Anterior cingulate cortex (tissue), 58 donors: ENCODE data around the gene LRRC4C.
A peak's percentile ranks its signal among the peaks of the same experiment; 100 is the strongest.
"Not testable (repeated sequence)": the region's sequence is repeated elsewhere in the genome, so short reads cannot be mapped to it uniquely, and the experiment has no call there.

Experiments used
- DNase-seq, 58 donors: peaks; one replicate each; lab custom pipeline; 2025; lab: John Stamatoyannopoulos, UW

LRRC4C gene

DNA sequence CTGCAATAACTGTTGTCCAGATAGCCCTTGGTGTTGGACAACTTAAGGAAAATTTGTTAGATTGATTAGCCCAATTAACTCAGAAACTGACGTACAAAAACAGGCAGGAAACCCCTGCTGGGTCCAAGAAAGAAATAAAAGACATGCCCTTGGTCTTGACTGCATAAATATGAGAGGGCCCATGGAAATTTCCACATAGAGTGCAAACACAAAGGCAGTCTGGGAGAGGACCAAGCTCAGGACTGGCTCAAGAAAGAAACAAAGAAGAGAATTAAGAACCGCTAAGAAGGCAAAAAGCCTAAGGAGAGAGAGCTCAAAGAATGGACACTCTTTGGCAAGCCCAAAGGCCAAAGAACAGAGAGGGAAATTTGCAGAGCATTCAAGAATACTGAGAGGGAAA lies 1243.9 kb downstream of the LRRC4C start:
- DNase-seq = peak in 8 of 58 donors; percentile 9 to 53 (median 22)

DNA sequence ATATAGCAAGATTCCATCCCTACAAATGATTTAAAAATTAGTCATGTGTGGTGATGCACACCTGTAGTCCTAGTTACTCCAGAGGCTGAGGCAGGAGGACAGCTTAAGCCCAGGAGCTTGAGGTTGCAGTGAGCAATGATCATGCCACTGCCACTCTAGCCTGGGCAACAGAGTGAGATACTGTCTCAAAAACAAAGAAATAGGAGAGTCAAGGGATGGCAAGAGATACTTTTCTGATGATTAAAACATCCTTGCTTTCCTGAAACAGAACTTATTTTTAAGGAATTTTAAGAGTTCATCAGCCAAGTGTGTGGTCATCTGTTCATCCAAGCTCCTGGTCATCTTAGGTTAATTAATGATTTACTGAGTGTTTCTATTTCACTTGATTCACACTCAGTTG lies 1252.0 kb downstream of the LRRC4C start:
- no peak for DNase-seq

DNA sequence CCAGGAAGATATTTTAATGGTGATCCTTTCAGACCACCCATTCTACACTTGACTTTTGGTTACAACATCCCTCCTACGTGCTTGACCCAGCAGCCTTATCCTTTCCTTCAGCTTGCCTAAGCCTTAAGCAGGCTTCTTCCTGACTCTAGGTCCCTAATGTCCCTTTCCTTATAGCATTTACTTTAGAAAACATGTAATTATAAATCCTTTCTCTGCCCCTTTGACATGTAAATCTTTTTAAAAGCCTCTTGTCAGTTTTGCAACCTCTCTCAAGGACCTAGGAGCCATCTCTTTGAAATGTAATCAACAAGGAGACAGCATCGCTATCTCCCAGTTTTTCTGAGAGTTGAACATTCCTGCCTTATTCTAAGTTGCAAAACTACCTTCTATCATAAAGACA lies 1255.2 kb downstream of the LRRC4C start:
- no peak for DNase-seq

DNA sequence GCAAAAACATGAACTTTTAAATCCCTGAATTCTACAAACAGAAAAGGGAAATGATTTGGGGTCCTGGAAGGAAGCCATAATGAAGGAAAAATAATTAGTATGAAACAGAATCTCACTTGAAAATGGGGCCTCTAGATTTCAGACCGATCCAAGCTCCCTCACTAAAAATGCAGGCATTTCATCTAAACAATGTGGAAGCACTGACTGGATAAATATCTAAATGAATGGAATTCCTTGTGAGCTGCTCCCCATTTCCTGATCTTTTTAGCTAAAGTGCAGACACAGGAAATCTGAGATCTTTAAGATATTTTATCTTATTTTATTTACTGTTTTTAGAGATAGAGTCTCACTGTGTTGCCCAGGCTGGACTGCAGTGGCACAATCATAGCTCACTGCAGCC lies 1255.8 kb downstream of the LRRC4C start:
- DNase-seq = no peak

DNA sequence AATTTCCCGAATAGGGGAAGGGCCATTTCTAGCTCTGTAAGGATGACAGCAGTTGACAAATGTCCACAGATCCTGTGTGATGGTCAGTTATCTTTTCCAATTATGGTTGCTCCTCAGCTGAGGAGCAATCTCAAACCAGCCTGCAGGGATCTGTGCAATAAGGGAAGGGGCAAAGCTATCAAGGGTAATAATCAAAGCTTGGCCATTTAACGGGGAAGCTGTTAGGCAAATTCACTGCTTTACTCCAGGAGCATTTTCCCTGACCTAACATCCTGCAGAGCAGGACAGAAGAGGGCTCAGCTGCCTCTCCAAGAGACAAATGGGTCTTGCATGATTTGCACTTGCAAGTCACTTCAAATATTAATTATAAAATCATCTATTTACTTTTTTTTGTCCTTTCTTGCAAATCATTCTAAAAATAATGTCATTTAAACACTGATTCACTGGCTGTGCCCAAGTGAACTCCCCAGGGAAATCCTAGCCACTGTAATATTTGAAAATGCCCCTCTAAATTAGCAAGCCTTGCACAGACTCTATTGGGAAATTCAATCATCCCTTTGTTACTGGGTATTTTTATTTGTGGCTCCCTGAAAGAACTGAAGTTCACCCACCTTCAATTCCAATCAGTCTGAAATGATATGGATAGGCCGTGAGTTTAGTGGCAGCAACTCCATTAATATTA lies 1256.7 kb downstream of the LRRC4C start:
- no peak for DNase-seq

DNA sequence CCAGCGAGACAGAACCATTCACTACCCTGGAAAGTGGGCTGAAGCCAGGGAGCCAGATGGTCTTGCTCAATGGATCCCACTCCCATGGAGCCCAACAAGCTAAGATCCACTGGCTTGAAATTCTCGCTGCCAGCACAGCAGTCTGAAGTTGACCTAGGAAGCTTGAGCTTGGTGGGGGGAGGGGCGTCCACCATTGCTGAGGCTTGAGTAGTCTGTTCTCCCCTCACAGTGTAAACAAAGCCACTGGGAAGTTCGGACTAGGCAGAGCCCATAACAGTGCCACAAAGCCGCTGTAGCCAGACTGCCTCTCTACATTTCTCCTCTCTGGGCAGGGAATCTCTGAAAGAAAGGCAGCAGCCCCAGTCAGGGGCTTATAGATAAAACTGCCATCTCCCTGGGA lies 1266.9 kb downstream of the LRRC4C start:
- not testable (repeated sequence) for DNase-seq

DNA sequence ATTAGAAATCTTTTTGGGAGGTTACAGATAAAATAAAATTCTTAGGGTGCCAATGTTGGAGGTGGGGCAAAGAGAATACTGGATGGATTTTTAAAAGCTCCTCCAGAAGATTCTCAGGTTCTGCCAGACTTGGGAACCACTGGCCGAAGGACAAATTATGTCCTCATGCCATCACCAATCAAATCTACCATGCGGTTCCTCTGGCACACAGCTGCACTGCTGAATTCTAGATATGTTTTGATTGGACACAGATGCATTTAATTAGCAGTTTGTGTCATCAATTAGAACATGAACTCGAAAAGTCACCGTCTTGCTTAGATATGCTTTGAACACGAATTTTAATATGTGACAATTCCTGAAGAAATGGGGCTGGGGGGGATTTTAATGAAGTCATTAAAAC lies 1269.2 kb downstream of the LRRC4C start:
- no peak for DNase-seq

DNA sequence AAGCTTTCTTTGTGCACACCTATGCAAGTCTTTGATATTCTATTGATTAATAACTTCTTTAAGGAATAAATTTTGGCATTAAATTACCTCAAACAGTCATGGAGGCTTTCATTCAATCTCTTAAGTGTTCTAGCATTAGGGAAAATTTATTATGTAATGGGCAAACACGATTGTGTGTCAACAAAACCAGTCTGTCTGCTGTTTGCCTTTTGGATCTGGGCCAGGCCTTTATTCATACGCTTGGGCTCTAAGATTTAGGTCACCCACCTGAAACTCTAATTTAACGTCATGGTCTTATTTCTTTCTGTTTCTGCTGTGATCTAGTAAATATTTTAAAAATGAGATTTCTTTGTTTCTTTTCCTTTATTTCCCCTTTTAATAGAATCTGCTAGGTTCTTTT lies 1270.6 kb downstream of the LRRC4C start:
- peak in 1 of 58 donors; percentile 34 for DNase-seq

DNA sequence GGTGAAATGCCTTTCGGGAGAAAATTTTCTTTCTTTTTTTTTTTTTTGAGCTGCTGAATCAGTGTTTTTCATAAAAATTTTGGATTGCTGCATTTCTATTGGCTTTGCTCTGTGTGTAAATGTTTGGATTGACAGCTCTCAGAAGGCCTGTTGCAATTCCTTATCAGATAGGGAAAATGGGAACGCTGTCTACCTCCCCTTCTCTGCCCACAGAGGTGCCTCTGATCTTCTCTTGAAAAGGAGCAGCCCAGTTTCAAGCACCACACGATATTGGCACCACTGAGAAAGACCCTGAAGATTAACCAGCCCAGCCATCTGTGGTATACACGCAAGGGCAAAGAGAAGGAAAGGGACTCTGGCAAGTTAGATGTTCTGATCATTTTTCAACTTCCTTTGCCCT lies 1272.2 kb downstream of the LRRC4C start:
- no peak for DNase-seq

DNA sequence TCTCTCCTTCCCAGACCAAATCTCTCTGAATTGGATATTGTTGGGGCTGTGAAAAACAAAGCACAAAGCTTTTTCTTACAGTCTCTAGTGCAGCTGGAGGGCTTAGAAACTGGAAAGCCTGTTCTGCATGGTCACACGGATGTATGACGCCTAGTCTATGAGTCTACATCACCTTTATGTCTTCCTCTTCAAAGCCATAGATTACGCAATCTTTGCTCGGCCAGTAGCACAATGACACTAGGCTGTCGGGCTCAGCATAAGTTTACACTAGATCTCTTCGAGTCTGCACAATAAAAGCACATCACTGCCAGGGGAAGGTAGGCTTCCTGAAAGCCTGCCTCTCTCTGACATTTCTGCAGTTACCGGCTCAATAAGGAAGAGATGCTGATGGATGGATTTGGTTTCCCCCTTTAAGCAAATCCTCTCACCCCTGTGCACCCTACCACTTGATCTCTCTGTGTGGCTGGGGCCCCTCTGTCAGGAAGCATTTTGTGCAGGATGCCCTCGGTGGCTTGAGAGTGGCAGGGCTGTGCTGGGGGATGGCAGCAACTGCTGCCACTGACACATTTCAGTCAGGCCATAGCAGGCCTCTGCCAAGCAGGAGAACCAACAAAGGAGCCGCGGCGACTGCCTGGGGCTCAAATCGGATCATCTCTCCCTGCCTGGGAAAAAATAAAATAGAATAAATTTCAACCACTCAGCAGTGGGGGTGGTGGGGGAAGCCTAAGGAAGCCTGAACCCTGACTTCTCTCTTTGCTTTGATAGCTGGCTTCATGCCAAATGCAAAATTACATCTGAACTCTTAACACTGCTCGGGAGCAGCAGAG lies 1272.8 kb downstream of the LRRC4C start:
- DNase-seq = peak in 38 of 58 donors; percentile 6 to 89 (median 46)

DNA sequence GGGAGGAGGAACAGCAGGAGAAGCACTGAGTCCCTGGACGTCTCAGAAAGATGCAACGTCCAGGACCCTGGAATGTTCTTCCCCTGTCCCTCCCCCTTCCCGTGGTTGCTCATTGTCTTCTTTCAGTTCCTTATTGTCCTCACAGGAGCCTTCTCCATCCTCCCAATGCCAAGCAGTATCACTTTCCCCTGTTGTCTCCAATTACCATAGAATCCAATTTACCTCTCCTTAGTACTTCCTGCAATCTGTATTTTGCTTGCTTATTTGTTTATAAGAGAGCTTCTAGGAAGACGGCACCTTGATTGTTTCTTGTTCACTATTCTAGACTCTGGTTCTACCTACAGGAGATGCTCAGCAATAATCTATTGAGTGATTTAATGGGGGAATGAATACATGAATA lies 1273.7 kb downstream of the LRRC4C start:
- no peak for DNase-seq

DNA sequence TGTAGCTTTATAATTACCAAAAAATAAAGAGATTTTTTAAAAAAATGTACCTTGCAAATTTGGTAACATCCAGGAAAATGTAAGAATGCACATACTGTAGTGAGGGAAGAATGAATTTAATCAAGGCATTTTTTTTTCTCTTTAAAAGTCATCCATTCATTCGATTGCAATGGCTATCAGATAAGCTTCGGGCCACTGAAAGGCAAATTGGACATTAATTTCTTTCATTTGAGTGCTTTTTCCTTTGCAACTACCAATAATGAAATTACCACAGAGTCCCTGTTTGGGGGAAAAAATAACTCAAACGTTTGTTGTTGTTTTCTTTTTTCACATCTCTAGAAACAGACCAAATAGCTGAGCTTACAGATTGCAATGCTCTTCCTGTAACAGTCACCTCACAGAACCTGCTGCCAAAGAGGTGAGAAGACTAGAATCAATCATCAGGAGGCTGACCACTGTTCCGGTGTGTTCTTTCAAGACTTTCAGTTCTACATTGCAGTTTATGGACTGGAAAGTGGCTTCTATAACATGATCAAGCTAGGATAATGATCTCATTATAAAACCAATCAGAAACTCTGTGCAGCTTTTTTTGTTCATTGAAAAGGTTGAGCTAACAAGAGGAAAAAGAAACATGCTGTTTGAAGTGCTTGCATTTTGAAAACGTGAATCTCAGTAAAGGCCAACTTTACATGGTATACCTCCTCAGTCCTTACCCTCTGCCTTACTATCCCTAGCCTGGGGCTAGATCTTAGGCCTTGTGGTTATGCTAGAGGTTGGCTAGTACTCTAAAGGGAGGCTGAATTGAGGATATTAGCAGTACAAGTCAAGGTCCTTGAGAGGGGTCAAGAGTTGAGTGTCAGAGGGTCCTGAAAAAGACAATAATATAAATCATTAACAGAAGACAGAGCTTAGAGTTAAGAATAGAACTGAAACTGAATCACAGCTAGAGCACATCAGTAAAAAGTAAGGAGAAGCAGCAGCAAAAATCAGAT lies 1276.1 kb downstream of the LRRC4C start:
- no peak for DNase-seq

DNA sequence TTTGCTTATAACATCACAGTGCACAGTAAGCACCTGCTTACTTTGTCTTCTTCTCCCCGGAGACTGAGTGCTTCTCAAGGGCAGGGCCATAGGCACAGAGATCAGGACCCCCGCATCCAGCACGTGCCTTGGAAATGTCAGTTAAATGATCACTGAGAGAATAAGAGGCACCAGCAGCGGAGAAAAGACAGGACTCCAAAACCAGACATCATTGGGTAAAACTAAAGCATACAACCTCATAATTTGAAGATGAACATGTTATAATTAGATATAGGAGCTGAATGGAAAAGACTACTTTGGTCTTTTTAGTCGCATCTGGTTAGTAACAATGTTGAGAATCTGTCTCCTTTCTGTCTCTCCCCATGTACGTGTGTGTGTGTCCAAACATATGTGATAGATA lies 1279.9 kb downstream of the LRRC4C start:
- no peak for DNase-seq

DNA sequence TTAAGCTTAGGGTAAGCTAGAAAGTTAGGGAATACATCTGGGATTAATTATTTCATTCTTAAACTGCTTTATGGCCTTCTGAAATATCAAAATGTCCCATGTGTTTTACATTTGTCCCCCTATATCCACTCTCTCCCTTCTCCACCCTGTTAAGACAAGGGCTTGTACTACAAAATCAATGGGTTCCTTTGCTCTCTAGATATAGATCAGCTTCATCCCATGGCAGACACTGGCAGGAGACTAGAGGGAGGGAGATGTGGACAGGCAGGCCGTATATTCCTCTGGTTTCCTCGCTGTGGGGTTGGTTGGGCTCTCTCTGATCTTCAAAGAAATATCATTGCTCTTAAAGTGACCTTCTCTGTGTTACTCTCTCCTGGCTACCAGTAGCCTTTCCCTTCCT lies 1281.0 kb downstream of the LRRC4C start:
- no peak for DNase-seq

DNA sequence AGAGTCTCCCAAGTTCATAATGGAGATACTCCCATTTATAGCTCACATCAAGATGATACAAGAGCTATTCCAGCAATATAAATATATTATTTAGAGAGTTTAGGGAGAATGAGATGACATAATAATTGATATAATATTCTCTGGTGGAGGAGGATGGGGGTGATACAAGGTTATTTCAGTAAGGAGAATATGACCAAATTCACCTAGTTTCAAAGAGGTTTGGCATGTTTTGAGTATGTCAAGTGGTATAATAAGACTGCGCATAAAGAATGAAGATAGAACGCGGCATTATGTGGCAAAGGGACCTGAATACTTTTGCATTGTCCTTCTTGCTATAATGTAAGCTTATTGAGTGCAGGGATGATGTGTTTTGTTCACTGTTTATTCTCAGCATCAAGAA lies 1283.5 kb downstream of the LRRC4C start:
- no peak for DNase-seq

DNA sequence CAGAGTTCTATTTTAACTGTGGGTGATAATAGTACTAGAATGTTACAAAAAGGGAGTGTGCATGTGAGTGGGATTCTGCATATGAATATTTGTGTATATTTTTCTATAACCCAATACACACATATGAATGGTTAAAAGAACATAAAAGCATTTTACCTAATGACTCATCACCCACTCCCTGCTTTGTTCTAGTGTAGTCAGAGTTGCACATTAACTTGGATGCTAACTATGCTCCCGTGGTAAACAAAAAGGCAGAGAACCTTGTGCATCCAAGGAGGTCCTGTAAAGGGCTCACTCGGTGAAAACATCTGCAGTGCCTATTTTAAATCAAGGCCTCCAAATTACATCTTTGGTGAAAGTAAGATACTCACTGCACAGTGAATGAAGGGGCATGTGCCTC lies 1289.4 kb downstream of the LRRC4C start:
- no peak for DNase-seq

DNA sequence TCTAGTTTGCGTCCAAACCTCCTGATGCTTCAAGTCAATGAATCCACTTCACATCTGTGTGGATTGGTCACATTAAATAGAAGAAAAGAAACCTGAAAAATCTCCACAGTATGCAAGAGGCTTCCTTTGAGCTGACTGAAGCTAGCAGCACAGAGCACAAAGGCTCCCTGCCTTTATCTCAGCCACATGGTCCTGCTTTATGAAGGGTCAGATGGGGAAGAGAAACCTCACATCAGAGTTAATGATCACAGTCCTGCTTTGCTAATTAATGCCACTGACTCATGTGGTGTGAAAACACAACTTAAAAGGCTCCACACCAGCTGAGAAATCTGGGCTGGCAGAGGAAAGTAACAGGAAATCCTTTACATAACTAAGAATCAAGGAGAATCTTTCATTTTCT lies 1291.0 kb downstream of the LRRC4C start:
- DNase-seq = no peak

DNA sequence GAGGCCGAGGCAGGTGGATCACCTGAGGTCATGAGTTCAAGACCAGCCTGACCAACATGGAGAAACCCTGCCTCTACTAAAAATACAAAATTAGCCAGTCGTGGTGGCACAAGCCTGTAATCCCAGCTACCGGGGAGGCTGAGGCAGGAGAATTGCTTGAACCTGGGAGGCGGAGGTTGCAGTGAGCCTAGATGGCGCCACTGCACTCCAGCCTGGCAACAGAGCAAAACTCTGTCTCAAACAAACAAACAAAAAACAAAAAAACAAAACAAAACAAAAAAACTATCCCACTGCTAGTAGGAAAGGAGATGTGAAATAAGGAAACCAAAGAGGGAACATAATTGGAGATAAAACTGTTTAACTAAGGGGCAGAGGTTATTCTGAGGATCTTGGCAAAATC lies 1291.6 kb downstream of the LRRC4C start:
- DNase-seq = not testable (repeated sequence)

DNA sequence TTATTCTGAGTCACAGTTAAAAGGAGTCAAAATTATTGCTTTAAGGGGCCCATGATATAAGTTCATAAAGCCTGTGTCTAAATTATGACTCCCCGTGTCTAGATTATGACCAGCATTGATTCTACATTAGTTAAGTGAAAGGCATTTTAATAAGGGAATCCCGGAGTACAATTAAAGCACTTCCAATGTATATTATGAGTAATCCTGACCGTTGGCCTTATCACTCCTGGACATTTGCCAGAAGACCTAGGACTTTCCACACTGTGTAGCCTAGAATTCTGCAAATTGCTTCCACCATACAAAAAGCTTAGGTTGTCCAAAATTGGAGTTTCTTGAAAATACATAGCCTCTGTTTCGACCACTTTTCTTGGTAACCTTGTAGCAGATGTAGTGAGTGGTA lies 1292.6 kb downstream of the LRRC4C start:
- DNase-seq = no peak

DNA sequence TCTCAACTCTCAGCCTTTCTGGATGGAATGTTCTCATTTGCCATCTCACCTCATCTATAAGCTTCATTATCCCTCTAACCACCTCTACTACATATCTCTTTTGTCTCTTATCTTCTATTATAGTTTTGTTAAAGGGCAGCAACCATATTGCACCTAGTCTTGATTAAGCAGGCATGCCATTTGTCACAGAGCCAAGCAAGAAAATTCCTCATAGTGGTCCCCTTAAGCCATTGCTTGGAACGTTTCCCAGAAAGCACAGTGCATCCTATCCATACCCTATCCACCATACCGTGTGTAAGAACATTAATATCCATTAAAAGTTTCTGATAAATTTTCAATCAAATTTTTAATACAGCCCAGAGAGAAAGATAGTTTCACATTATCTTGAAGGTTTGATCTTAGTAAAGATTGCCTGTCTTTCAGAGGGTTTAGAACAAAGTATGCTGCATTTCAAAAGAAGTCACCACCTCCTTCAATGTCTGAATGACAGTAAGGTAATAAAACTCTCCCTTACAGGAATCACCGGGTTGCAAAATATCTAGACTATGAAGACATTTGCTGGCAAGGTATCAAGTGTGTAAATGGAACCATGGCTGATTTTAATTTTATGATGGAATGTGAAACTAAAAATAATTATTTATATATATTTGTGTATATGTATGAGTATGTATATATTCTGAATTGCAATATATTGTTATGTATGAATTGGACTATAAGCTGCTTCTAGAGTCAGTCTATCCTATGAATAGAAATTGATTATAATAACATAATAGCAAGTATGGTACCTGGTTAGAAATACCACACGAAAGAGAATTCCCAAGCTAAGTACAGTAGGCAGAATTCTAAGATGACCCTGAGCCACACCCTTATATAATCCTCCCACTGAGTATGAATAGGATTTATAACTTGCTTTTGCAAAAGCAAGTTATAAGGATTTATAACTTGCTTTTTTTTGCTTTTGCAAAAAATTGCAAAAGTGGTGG lies 1296.3 kb downstream of the LRRC4C start:
- DNase-seq = no peak
